Retinal pigment epithelial cell (primary cell): ENCODE measurements around the gene MS4A12.

ENCODE experiments used
- DNase-seq: peaks from one replicate; pipeline ENCODE4 v3.0.0-alpha.2; 2010; ENCODE audit warnings: low read depth
- H3K4me3 ChIP-seq: 2 replicates; pipeline ENCODE4 v1.5.1; 2011; ENCODE audit warnings: mild to moderate bottlenecking, low read length, control low read depth, moderate library complexity
- TF ChIP-seq, protein P1 (sequence below): conservative IDR thresholded peaks from 2 replicates; pipeline ENCODE4 v1.5.1; 2011; ENCODE audit warnings: low read depth, low read length, control low read depth, inconsistent platforms

MS4A12 gene

DNA sequence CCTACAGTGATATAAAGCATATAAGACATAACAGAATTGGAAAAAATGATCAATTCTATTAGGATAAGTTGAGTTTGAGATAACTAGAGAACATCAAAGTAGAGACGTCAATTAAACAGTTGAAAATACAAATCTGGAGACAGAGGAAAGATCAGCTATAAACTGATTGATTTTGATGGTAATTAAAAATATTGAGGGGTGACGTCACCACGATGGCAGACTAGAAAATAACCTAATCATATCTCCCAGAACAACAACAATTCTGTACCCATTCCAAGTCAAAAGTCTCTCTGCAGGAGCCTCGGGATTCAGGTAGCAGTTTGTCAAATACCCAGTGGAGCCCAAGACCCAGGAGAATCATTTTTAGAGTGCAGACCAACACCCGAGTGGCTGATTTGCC is 51.5 kb downstream of the MS4A12 start:
- TF ChIP-seq, protein P1, sequence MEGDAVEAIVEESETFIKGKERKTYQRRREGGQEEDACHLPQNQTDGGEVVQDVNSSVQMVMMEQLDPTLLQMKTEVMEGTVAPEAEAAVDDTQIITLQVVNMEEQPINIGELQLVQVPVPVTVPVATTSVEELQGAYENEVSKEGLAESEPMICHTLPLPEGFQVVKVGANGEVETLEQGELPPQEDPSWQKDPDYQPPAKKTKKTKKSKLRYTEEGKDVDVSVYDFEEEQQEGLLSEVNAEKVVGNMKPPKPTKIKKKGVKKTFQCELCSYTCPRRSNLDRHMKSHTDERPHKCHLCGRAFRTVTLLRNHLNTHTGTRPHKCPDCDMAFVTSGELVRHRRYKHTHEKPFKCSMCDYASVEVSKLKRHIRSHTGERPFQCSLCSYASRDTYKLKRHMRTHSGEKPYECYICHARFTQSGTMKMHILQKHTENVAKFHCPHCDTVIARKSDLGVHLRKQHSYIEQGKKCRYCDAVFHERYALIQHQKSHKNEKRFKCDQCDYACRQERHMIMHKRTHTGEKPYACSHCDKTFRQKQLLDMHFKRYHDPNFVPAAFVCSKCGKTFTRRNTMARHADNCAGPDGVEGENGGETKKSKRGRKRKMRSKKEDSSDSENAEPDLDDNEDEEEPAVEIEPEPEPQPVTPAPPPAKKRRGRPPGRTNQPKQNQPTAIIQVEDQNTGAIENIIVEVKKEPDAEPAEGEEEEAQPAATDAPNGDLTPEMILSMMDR = no peak
- no peak for DNase-seq
- H3K4me3 ChIP-seq = no peak overlapping the region
